NB4 (cell line): ENCODE results near the gene NPHP4.

Source experiments
- CTCF ChIP-seq: IDR thresholded peaks from one replicate; pipeline ENCODE4 v1.5.1; 2012; ENCODE audit warnings: low read depth, low read length
- POLR2A ChIP-seq: IDR thresholded peaks from 2 replicates; pipeline ENCODE4 v1.6.1; 2011; ENCODE audit warnings: mild to moderate bottlenecking; ENCODE audit not compliant: insufficient read length; ENCODE audit errors: extremely low read depth

GRCh38 chr1:5833911-5834310, 158.3 kb downstream of the NPHP4 start:
- TF ChIP-seq POLR2A (no peak), CTCF (no peak)
